Neural progenitor cell (in vitro differentiated cells): ENCODE measurements around the gene OPN1SW. TPM values are rescaled to one million over a fixed set of nuclear protein-coding genes. Genes with fewer than 3 reads are reported as not detected.

ENCODE experiments used
- DNase-seq: peaks from one replicate; pipeline ENCODE4 v3.0.0-alpha.2; 2016; ENCODE audit warnings: low spot score
- H2AFZ ChIP-seq: fragments of 200-600 bp; sonication (generic); replicated peaks from 2 replicates; pipeline ENCODE4 v1.6.1; 2016; ENCODE audit warnings: antibody characterized with exemption
- H3F3A ChIP-seq: fragments of 200-600 bp; sonication (generic); 2 replicates; pipeline ENCODE4 v1.6.1; 2016; ENCODE audit warnings: antibody characterized with exemption, low read depth
- H3K27ac ChIP-seq: fragments of 200-600 bp; sonication (generic); 2 replicates; pipeline ENCODE4 v1.5.1; 2016; ENCODE audit warnings: mild to moderate bottlenecking
- H3K27me3 ChIP-seq: fragments of 200-600 bp; sonication (generic); 2 replicates; pipeline ENCODE4 v1.6.1; 2016; ENCODE audit warnings: mild to moderate bottlenecking, moderate library complexity
- H3K36me3 ChIP-seq: fragments of 200-600 bp; sonication (generic); 2 replicates; pipeline ENCODE4 v1.5.1; 2016
- H3K4me1 ChIP-seq: fragments of 200-600 bp; sonication (generic); 2 replicates; pipeline ENCODE4 v1.6.1; 2016; ENCODE audit warnings: mixed run types
- H3K4me2 ChIP-seq: fragments of 200-600 bp; sonication (generic); 2 replicates; pipeline ENCODE4 v1.6.1; 2016
- H3K4me3 ChIP-seq: fragments of 200-600 bp; sonication (generic); 2 replicates; pipeline ENCODE4 v1.5.1; 2016
- H3K79me2 ChIP-seq: fragments of 200-600 bp; sonication (generic); 2 replicates; pipeline ENCODE4 v1.6.1; 2016; ENCODE audit warnings: low read depth
- H3K9ac ChIP-seq: fragments of 200-600 bp; sonication (generic); 2 replicates; pipeline ENCODE4 v1.6.1; 2016
- H3K9me3 ChIP-seq: fragments of 200-600 bp; sonication (generic); 2 replicates; pipeline ENCODE4 v1.5.1; 2016; ENCODE audit warnings: low read depth
- H4K20me1 ChIP-seq: fragments of 200-600 bp; sonication (generic); 2 replicates; pipeline ENCODE4 v1.6.1; 2016; ENCODE audit warnings: low read depth
- H3K27ac Mint-ChIP-seq: 3 replicates; pipeline ENCODE4 v1.8.0; 2021; ENCODE audit warnings: mixed read lengths
- H3K27me3 Mint-ChIP-seq: 2 replicates; pipeline ENCODE4 v1.8.0; 2022; ENCODE audit warnings: low read depth, mild to moderate bottlenecking, inconsistent platforms, moderate library complexity, mixed read lengths; ENCODE audit not compliant: insufficient read depth
- H3K36me3 Mint-ChIP-seq: 3 replicates; pipeline ENCODE4 v1.8.0; 2021; ENCODE audit warnings: mixed read lengths
- H3K4me1 Mint-ChIP-seq: 3 replicates; pipeline ENCODE4 v1.8.0; 2021; ENCODE audit warnings: mixed read lengths
- H3K4me3 Mint-ChIP-seq: 3 replicates; pipeline ENCODE4 v1.8.0; 2021; ENCODE audit warnings: mild to moderate bottlenecking, moderate library complexity, mixed read lengths
- H3K9me3 Mint-ChIP-seq: 3 replicates; pipeline ENCODE4 v1.8.0; 2020; ENCODE audit warnings: mixed read lengths
- EZH2 ChIP-seq: fragments of 200-600 bp; sonication (generic); IDR thresholded peaks from 2 replicates; pipeline ENCODE4 v1.6.1; 2017; ENCODE audit warnings: antibody characterized with exemption, mild to moderate bottlenecking, moderate library complexity
- EZH2phosphoT487 ChIP-seq: fragments of 200-600 bp; sonication (generic); IDR thresholded peaks from 2 replicates; pipeline ENCODE4 v1.6.1; 2017; ENCODE audit warnings: antibody characterized with exemption
- total RNA-seq: library from RNA; depleted of rRNA; stranded (reverse); fragments of >200 nt; gene quantifications from 2 replicates; pipeline ENCODE4 v1.2.3, GENCODE V29; 2015; ENCODE audit warnings: low replicate concordance
- TF ChIP-seq, protein P1 (sequence below): fragments of 200-600 bp; sonication (generic); IDR thresholded peaks from 2 replicates; pipeline ENCODE4 v1.5.1; 2017; ENCODE audit warnings: antibody characterized with exemption, mild to moderate bottlenecking

Gene OPN1SW
- total RNA-seq, 1 donor from 2014 or later = not detected

DNA sequence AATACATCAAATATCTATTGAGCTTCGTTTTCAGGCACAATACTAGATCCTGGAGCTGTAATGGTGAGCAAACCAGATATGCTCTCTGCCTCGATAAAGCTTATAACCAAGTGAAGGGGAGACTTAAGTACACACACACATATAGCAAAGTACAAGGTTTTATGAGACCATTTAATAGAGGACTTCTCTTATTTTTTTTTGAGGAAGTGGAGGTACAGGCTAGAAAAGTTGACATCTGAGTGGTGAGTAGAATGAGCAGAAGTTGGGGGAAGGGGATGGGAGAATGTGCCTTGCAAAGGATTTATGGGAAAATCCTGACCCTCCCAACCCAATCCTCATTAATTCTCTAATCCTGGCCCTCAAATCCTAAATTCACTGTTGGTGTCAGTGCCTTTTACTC is 23.9 kb upstream of the OPN1SW start:
- peaks cover 11% of the 10 kb centered on the region for H4K20me1 ChIP-seq
- H3K9me3 Mint-ChIP-seq = no peaks in the 10 kb centered on the region
- peaks cover 25% of the 10 kb centered on the region for H3K4me1 ChIP-seq
- peaks cover 2% of the 10 kb centered on the region for H3K4me1 Mint-ChIP-seq
- H3K4me2 ChIP-seq = no peak overlapping the region
- H3K4me3 ChIP-seq = no peak overlapping the region
- H3K9me3 ChIP-seq = no peaks in the 10 kb centered on the region
- peaks cover 31% of the 10 kb centered on the region for H3F3A ChIP-seq
- H3K9ac ChIP-seq = no peak overlapping the region
- TF ChIP-seq EZH2phosphoT487 (no peak), EZH2 (no peak)
- TF ChIP-seq, protein P1, sequence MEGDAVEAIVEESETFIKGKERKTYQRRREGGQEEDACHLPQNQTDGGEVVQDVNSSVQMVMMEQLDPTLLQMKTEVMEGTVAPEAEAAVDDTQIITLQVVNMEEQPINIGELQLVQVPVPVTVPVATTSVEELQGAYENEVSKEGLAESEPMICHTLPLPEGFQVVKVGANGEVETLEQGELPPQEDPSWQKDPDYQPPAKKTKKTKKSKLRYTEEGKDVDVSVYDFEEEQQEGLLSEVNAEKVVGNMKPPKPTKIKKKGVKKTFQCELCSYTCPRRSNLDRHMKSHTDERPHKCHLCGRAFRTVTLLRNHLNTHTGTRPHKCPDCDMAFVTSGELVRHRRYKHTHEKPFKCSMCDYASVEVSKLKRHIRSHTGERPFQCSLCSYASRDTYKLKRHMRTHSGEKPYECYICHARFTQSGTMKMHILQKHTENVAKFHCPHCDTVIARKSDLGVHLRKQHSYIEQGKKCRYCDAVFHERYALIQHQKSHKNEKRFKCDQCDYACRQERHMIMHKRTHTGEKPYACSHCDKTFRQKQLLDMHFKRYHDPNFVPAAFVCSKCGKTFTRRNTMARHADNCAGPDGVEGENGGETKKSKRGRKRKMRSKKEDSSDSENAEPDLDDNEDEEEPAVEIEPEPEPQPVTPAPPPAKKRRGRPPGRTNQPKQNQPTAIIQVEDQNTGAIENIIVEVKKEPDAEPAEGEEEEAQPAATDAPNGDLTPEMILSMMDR = no peak
- no peak overlapping the region for H2AFZ ChIP-seq
- no peak overlapping the region for H3K4me3 Mint-ChIP-seq
- no peaks in the 10 kb centered on the region for H3K79me2 ChIP-seq
- H3K36me3 ChIP-seq = peaks cover 22% of the 10 kb centered on the region
- no peak for DNase-seq
- no peaks in the 10 kb centered on the region for H3K27me3 ChIP-seq
- H3K27ac Mint-ChIP-seq = no peak overlapping the region
- H3K27ac ChIP-seq = no peak overlapping the region
- H3K36me3 Mint-ChIP-seq = peaks cover 31% of the 10 kb centered on the region
- H3K27me3 Mint-ChIP-seq = no peaks in the 10 kb centered on the region

DNA sequence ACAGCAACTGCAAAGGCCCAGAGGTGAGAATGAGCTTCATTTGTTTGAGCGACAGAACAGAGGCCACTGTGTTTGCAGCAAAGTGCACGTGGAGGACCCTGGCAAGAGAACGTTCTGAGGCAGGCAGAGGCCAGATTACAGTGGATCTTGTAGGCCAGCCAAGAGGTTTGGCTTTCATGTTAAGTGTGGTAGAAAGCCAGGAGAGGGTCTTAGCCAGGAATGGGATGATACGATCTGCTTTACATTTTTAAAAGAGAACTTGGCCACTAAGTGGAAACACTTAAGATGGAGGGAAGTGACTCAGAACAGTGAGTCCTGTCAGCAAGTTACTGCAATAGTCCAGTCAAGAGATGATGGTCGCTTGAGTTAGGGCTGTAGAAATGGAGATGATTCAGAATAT is 20.7 kb upstream of the OPN1SW start:
- H3K4me3 ChIP-seq = no peak overlapping the region
- H3F3A ChIP-seq = peaks cover 40% of the 10 kb centered on the region
- H3K4me1 ChIP-seq = peaks cover 42% of the 10 kb centered on the region
- Mint-ChIP-seq H3K36me3 (peaks cover 33% of the 10 kb centered on the region), H3K4me3 (no peak overlapping the region), H3K9me3 (no peaks in the 10 kb centered on the region), H3K27ac (peak overlapping the region; percentile 27), H3K4me1 (peaks cover 10% of the 10 kb centered on the region), H3K27me3 (peaks cover 2% of the 10 kb centered on the region)
- peaks cover 17% of the 10 kb centered on the region for H3K36me3 ChIP-seq
- no peaks in the 10 kb centered on the region for H4K20me1 ChIP-seq
- no peak for TF ChIP-seq EZH2
- TF ChIP-seq, protein P1 = no peak
- no peak for TF ChIP-seq EZH2phosphoT487
- no peaks in the 10 kb centered on the region for H3K9me3 ChIP-seq
- DNase-seq = no peak
- no peak overlapping the region for H2AFZ ChIP-seq
- H3K9ac ChIP-seq = no peak overlapping the region
- peaks cover 21% of the 10 kb centered on the region for H3K79me2 ChIP-seq
- H3K27me3 ChIP-seq = no peaks in the 10 kb centered on the region
- peak overlapping the region; percentile 53 for H3K27ac ChIP-seq
- H3K4me2 ChIP-seq = no peak overlapping the region

DNA sequence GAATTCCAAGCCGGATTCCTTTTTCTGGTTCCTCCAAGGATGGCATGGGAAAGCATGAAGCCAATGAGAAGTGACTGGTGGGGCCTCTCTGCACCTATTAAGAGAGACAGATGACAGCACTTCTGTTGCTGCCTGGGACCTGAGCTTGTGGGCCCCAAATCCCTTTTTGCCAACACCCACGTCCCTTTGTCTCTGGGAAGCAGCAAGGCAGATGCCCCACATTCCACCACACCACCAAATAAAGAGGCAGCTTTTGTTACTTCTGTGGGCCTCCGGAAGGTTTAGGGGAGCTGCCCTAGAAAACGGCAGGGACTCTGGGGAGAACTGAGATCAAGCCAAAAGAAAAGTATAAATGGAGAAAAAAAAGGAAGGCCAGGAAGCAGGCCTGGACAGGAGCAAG is 19.5 kb upstream of the OPN1SW start:
- no peak overlapping the region for H3K27ac Mint-ChIP-seq
- no peaks in the 10 kb centered on the region for H3K9me3 Mint-ChIP-seq
- no peaks in the 10 kb centered on the region for H4K20me1 ChIP-seq
- H3K79me2 ChIP-seq = peaks cover 21% of the 10 kb centered on the region
- peaks cover 4% of the 10 kb centered on the region for H3K27me3 Mint-ChIP-seq
- TF ChIP-seq EZH2 = no peak
- no peak for TF ChIP-seq EZH2phosphoT487
- TF ChIP-seq, protein P1 = no peak
- peaks cover 14% of the 10 kb centered on the region for H3K4me1 Mint-ChIP-seq
- peaks cover 46% of the 10 kb centered on the region for H3K4me1 ChIP-seq
- H3F3A ChIP-seq = peaks cover 50% of the 10 kb centered on the region
- H3K27ac ChIP-seq = peak overlapping the region; percentile 94
- peaks cover 27% of the 10 kb centered on the region for H3K36me3 Mint-ChIP-seq
- H3K9me3 ChIP-seq = no peaks in the 10 kb centered on the region
- no peak overlapping the region for H3K4me3 Mint-ChIP-seq
- H2AFZ ChIP-seq = no peak overlapping the region
- H3K36me3 ChIP-seq = peaks cover 17% of the 10 kb centered on the region
- no peaks in the 10 kb centered on the region for H3K27me3 ChIP-seq
- H3K4me3 ChIP-seq = peak overlapping the region; percentile 27
- H3K9ac ChIP-seq = peak overlapping the region; percentile 18
- H3K4me2 ChIP-seq = peak overlapping the region; percentile 75
- peak; percentile 77 for DNase-seq
